IPS DF 6.9 (cell line): ENCODE measurements around the gene ADGRG6.
A peak's percentile ranks its signal among the peaks of the same experiment; 100 is the strongest.

Experiments
- DNase-seq: peaks from one replicate; pipeline ENCODE4 v3.0.0-alpha.2; 2013; ENCODE audit warnings: low read depth, low spot score
- H3K27ac ChIP-seq: one replicate; pipeline ENCODE4 v1.5.1; 2013; ENCODE audit warnings: low read length, control low read depth
- H3K27me3 ChIP-seq: 2 replicates; pipeline ENCODE4 v1.6.1; 2013; ENCODE audit warnings: mild to moderate bottlenecking, low read length; ENCODE audit not compliant: control insufficient read depth, insufficient read depth
- H3K36me3 ChIP-seq: 2 replicates; pipeline ENCODE4 v1.6.1; 2013; ENCODE audit warnings: low read length; ENCODE audit not compliant: control insufficient read depth, insufficient read depth
- H3K4me1 ChIP-seq: 2 replicates; pipeline ENCODE4 v1.6.1; 2013; ENCODE audit warnings: low read length; ENCODE audit not compliant: control insufficient read depth, insufficient read depth
- H3K4me3 ChIP-seq: 2 replicates; pipeline ENCODE4 v1.5.1; 2013; ENCODE audit warnings: mild to moderate bottlenecking, low read length
- H3K9me3 ChIP-seq: 2 replicates; pipeline ENCODE4 v1.6.1; 2013; ENCODE audit warnings: low read length, inconsistent platforms; ENCODE audit not compliant: control insufficient read depth, insufficient read depth
- WGBS: extraction: QIAGEN DNeasy Blood & Tissue Kit; methylation state at CpG from one replicate; pipeline ENCODE4 v1.1.7; 2013; ENCODE audit warnings: mixed read lengths, missing lambda C conversion rate; ENCODE audit not compliant: insufficient read length, insufficient coverage; 5-methylcytosine and 5-hydroxymethylcytosine counted together

Gene ADGRG6

DNA sequence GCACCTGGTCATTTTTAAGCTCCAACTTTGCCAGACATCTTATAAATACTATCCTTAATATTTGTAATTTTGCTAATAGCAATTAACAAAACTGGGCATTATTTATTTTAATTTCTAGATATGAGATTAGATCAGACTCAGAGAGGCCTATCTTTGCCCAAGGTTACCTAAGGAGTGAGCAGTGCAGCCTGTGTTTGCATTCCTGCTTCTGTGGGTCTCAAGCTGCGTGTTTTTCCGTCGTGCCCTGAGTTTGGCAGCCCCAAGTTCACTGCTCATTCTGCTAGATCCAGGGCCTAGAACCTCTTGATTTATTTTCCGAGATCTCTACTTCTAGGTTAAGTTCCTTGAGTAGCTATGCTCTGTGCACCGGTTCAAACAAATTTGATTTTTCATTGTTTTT is 11.0 kb upstream of the ADGRG6 start:
- H3K4me3 ChIP-seq: no peak overlapping the region
- no peaks in the 10 kb centered on the region for H3K36me3 ChIP-seq
- H3K4me1 ChIP-seq: no peaks in the 10 kb centered on the region
- no CpG with 5 or more reads among the region's 5 CpGs for WGBS
- no peaks in the 10 kb centered on the region for H3K27me3 ChIP-seq
- DNase-seq: no peak
- no peaks in the 10 kb centered on the region for H3K9me3 ChIP-seq
- no peak overlapping the region for H3K27ac ChIP-seq

DNA sequence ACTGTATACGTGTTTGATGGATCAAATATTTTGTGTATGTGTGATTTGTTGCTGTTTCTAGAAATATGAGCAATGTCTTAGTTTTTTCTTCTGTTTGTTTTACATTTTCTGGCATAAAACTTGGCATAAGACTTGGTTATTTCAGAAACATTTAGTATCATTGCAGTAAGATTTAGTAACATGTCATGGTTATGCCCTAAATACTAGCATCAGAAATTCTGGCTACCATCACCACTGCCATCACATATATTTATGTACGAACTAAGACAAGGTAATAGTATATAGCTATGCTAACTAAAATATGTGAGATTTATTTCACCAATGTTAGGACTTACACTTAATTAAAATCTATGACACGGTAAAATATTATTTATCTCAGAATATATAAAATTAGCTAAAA is 10.3 kb upstream of the ADGRG6 start:
- no CpG with 5 or more reads among the region's 3 CpGs for WGBS
- Histone ChIP-seq H3K27me3 (no peaks in the 10 kb centered on the region), H3K4me1 (no peaks in the 10 kb centered on the region)

DNA sequence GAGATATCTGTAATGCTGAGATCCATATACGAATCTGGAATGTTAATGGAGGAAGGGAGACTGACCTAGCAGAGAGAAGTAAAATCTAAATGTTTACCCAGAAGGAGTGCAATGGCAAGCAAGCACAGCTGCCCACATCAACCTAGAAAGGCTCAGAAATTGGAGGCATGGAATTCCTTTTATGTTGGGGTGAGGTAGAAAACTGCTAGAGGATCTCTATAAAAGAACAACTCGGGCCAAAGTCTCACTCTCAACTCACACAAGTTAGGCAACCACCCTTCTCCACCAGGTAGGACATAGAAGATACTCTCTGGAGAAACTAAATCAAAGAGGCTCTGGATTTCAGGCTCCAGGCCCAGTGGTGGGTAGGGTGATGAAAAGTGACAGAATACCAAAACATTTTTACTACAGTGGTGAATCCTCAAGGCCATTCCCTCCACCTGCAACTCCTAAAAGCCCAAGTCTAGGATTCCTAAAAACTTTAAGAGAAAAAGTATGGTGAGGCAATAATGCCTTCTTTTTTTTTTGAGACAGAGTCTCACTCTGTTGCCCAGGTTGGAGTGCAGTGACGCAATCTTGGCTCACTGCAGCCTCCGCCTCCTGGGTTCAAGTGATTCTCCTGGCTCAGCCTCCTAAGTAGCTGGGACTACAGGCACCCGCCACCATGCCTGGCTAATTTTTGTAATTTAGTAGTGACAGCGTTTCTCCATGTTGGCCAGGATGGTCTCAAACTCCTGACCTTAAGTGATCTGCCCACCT is 9.5 kb upstream of the ADGRG6 start:
- DNase-seq: no peak
- Histone ChIP-seq H3K27ac (no peak overlapping the region), H3K36me3 (no peaks in the 10 kb centered on the region), H3K27me3 (no peaks in the 10 kb centered on the region), H3K9me3 (no peaks in the 10 kb centered on the region), H3K4me1 (no peaks in the 10 kb centered on the region), H3K4me3 (no peak overlapping the region)
- no CpG with 5 or more reads among the region's 6 CpGs for WGBS

More for the DNA sequence above, 10.3 kb upstream of the ADGRG6 start:
- DNase-seq: no peak
- no peak overlapping the region for H3K4me3 ChIP-seq
- H3K9me3 ChIP-seq: no peaks in the 10 kb centered on the region
- H3K27ac ChIP-seq: no peak overlapping the region
- no peaks in the 10 kb centered on the region for H3K36me3 ChIP-seq

DNA sequence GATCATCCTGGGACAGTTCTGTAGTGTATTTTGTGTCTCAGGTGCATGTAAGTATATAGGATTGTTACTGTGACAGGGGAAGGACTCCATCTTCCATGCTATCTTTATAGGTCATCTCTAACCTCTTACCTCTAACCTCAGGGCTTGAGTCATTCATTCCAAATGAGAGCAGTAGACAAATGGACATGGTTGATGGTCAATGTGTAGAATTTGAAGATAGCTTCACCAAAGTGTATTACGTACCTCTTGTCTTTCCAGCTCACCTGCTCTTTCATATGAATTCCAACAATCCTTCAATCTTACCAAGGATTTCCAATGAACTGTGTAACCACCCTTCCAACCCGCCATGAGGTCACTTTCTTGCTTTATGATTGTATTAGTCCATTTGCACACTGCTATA is 8.7 kb upstream of the ADGRG6 start:
- no peak for DNase-seq
- no peaks in the 10 kb centered on the region for H3K27me3 ChIP-seq
- no peaks in the 10 kb centered on the region for H3K9me3 ChIP-seq
- H3K36me3 ChIP-seq: no peaks in the 10 kb centered on the region
- no peaks in the 10 kb centered on the region for H3K4me1 ChIP-seq
- no peak overlapping the region for H3K27ac ChIP-seq
- no peak overlapping the region for H3K4me3 ChIP-seq
- no CpG with 5 or more reads among the region's 2 CpGs for WGBS

DNA sequence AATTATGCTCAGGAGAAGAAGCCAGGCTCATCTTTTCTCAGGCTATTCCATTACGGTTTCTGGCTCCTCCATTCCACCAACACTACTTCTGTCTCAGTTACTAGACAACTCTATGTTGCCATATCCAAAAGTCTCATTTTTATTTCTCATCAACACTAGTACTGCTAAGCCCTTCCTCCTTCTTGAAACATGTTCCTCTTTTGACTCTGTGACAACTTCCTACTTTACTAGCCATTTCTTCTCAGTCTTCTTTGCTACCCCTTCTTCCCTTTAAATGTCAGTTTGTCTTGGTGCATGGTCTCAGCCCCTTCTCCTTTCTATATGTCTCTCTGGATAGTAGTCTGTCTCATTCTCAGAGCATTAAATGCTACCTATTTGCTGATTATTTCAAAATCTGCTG is 7.1 kb upstream of the ADGRG6 start:
- no peak for DNase-seq
- no CpG with 5 or more reads among the region's 1 CpG for WGBS
- Histone ChIP-seq H3K27ac (no peak overlapping the region), H3K9me3 (no peaks in the 10 kb centered on the region), H3K36me3 (no peaks in the 10 kb centered on the region), H3K4me3 (no peak overlapping the region), H3K4me1 (no peaks in the 10 kb centered on the region), H3K27me3 (no peaks in the 10 kb centered on the region)

DNA sequence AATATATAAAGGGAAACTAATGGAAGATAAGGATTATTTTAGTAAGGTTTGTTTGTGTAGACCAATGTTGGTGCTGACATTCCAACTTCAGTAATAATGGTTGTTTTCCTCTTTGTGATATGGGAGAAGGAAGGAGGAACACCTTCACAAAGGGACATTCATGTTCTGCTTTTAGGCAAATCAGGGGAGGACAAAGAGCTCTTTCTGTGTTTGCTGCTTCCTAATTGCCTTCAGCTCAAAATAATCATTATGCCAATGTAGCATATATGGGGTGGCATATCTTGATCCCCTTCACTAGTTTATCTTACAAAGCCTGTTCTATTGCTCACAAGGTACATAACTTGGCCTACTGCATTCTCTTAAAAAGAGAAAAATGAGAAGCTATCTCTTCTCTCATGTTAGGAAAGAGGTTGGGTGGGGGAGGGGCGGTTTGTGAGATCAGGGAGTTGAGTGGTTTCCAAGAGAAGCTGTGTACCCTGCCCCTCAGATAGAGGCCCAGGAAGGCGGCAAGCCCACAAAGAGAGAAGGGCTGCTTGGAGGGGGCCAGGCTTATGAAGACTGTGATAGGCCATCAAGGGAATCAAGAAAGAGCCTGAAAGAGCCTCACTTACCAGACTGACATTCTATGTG is 4.7 kb upstream of the ADGRG6 start:
- Histone ChIP-seq H3K4me1 (no peaks in the 10 kb centered on the region), H3K4me3 (no peak overlapping the region), H3K36me3 (no peaks in the 10 kb centered on the region), H3K27me3 (no peaks in the 10 kb centered on the region; the same call in 1 of the 2 replicates), H3K9me3 (no peaks in the 10 kb centered on the region), H3K27ac (no peak overlapping the region)
- DNase-seq: no peak
- WGBS: no CpG with 5 or more reads among the region's 2 CpGs

DNA sequence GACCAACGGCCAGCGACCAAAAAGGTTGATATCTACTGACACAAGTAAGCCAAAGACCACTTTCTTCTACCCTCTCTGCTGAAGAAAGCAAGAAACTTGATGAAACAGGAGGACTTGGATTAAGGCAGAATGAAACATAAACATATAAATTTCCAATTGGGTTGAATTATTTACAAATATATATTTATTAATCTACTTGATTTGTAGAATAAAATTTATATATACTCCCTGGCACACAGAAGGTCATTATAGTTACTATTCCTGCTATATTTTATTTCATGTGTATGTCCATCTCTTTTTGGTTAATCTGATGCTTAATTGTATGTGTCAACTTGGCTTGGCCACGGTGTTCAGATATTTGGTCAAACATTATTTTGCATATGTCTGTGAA is 4.2 kb upstream of the ADGRG6 start:
- peaks cover under 1% of the 10 kb centered on the region; the same call in 1 of the 2 replicates for H3K27me3 ChIP-seq
- no peaks in the 10 kb centered on the region for H3K9me3 ChIP-seq
- no peak for DNase-seq
- H3K4me3 ChIP-seq: no peak overlapping the region
- H3K27ac ChIP-seq: no peak overlapping the region
- H3K36me3 ChIP-seq: no peaks in the 10 kb centered on the region
- no peaks in the 10 kb centered on the region for H3K4me1 ChIP-seq
- no CpG with 5 or more reads among the region's 3 CpGs for WGBS

DNA sequence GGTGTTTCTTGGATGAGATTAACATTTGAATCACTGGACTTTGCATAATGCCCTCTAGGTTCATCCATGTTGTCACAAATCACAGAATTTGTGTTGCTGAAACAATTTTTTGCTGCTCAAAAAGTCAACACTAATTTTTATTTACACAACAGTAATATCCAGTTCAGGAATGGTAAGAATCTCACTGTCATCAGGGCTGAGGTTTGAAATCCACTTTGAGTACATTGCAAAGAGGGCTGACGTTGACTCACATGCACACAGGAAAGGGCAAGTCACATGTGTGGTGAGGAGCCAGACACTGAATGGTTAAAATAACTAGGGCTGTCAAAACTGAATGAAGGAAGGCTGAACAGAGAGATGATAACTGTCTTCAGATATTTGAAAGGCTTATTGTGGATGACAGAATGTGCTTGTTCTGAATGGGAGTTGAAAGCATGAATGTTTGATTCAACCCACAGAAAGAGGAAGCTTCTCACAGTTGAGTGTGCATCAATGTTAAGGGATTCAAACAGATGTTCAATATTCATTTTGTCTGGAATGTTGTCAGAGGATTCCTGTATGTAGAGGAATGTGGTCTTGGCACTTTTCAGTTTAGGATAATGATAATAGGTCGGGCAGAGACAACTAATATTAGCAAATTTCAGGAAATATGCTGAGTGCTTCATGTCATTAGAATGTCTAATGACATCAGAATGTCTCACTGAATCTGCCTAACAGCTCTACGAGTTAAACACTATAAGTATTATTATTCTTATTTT is 3.6 kb upstream of the ADGRG6 start:
- no peak overlapping the region for H3K4me3 ChIP-seq
- H3K9me3 ChIP-seq: no peaks in the 10 kb centered on the region
- DNase-seq: no peak
- no peak overlapping the region for H3K27ac ChIP-seq
- no CpG with 5 or more reads among the region's 3 CpGs for WGBS
- peaks cover 4% of the 10 kb centered on the region; the same call in 1 of the 2 replicates for H3K27me3 ChIP-seq
- no peaks in the 10 kb centered on the region for H3K36me3 ChIP-seq
- H3K4me1 ChIP-seq: no peaks in the 10 kb centered on the region; the same call in 1 of the 2 replicates

DNA sequence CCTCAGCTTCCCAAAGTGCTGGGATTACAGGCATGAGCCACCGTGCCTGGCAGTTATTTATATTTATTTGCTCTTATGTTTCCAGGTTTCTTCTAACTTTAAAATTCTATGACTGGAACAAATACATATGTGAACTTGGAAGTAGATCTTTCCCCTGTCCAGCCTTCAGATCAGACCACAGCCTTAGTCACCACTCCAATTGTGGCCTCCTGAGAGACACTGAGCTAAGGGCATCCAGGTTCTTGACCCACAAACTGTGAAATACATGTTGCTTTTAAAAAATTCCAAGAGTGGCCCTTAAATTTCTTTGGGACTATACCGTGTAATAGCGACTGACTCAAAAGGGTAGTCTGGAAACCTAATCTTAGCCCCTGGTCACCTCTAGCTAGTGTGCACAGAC is 1.5 kb upstream of the ADGRG6 start:
- H3K4me3 ChIP-seq: no peak overlapping the region
- H3K27ac ChIP-seq: no peak overlapping the region
- no peaks in the 10 kb centered on the region for H3K36me3 ChIP-seq
- no peaks in the 10 kb centered on the region; the same call in 1 of the 2 replicates for H3K4me1 ChIP-seq
- no CpG with 5 or more reads among the region's 3 CpGs for WGBS
- no peaks in the 10 kb centered on the region for H3K9me3 ChIP-seq
- peaks cover 4% of the 10 kb centered on the region; the same call in 1 of the 2 replicates for H3K27me3 ChIP-seq
- DNase-seq: no peak

DNA sequence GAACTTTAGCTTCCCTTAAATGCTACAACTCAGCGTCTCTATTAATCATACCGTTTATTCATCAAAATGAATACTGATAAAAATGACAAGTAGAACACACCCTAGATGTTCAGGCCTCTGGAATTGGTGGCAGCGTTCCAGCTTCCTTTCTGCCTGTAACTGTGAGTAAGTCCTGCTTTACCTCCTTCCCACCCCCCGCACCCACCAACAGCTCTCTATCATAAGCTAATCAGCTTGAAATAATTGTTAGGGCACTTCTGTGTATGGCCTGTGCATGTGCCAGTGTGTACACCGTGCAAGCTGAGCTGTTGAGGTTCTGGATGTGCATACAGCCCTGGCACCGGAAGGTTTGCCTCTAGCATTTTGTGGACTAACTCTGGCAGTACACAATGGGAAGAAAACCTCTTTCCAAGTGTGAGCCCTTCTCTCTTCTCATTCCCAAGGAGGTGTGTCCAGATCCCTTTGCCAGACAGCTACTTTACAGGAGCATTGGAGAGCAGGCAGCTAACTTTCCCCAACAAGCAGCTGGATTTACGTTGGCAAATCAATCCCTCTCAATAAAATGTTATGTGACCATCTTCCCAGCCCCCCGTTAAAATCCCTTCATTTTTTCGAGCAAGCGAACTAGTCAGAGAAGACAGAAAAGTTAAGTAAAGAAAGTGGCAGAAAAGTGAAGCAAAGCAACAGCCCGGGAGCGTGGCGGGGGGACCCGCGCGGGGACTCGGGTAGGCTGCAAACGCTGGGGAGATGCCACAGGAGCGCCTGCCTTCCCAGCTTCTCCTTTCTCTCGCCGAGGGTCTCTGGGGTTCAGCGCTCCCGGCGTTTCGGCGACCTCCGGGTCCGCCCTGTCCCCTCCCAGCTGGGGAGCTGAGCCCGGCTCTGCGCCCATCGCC is 803 bp upstream of the ADGRG6 start:
- Histone ChIP-seq H3K36me3 (no peaks in the 10 kb centered on the region), H3K27ac (no peak overlapping the region), H3K9me3 (no peaks in the 10 kb centered on the region), H3K4me3 (peak overlapping the region; percentile 58; the same call in 1 of the 2 replicates), H3K4me1 (no peaks in the 10 kb centered on the region; the same call in 1 of the 2 replicates), H3K27me3 (peaks cover 4% of the 10 kb centered on the region; the same call in 1 of the 2 replicates)
- no peak for DNase-seq
- WGBS: no CpG with 5 or more reads among the region's 31 CpGs
